Stimulated activated CD8-positive, alpha-beta memory T cell treated with anti-CD3 and anti-CD28 coated beads, Interleukin-7, amount 100 ng/mL, for 48 hours (primary cell): ENCODE results near the gene GAL3ST1.
"Not testable (repeated sequence)": the region's sequence is repeated elsewhere in the genome, so short reads cannot be mapped to it uniquely, and the experiment has no call there.

Experiments used
- DNase-seq, 2 donors: peaks; one replicate each; pipeline ENCODE4 v3.0.0-alpha.2; 2020; ENCODE audit warnings: low read depth in 1 of 2; ENCODE audit errors: extremely low read depth in 1 of 2

The GAL3ST1 gene

DNA sequence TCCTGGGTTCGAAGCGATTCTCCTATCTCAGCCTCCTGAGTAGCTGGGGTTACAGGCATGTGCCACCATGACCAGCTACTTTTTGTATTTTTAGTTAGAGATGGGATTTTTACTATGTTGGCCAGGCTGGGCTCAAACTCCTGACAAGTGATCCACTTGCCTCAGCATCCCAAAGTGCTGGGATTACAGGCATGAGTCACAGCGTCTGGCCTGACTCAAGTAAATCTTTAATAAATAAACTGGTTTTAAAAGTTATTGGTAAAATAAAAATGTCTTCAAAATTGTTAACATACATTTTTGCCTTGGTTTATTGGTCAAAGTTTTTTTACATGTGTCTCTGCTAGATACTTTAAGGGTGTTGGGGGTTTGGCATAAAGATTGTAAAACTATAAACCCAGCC is 24.5 kb upstream of the GAL3ST1 start:
- DNase-seq = no peak

DNA sequence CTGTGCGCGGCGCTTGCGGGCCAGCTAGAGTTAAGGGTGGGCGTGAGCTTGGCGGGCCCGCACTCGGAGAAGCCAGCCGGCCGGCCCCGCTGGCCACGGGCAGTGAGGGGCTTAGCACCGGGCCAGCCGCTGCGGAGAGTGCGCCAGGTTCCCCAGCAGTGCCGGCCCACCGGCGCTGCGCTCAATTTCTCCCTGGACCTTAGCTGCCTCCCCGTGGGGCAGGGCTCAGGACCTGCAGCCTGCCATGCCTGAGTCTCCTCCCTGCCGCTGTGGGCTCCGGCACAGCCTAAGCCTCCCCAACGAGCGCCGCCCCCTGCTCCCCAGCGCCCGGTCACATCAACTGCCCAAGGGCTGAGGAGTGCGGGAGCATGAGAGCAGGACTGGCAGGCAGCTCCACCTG is 22.4 kb upstream of the GAL3ST1 start:
- DNase-seq = no peak

DNA sequence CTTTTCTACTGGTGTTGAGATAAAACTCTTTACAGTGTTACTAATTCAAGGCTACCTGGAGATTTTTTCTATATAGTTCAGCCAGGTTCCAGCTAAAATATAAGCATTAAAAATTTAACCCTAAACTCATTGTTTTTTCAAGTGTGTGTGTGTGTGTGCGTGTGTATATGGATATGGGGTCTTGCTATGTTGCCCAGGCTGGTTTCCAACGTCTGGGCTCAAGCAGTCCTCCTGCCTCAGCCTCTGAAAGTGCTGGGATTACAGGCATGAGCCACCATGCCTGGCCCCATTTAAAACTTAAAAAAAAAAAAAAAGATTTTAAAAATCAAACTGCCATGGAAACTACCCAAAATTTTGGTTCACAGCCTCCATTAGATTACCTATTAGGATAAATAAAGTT is 21.7 kb upstream of the GAL3ST1 start:
- no peak for DNase-seq

DNA sequence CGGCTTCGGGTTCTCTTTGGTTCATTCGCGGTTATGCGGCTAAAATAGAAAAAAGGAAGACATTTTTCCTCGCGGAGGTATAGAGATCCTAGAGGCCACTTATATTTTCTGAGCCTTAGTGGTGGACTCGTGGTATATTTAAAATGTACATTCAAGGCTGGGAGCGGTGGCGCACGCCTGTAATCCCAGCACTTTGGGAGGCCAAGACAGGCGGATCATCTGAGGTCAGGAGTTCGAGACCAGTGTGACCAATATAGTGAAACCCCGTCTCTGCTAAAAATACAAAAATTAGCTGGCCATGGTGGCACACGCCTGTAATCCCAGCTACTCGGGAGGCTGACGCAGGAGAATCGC is 17.9 kb upstream of the GAL3ST1 start:
- DNase-seq = not testable (repeated sequence)

DNA sequence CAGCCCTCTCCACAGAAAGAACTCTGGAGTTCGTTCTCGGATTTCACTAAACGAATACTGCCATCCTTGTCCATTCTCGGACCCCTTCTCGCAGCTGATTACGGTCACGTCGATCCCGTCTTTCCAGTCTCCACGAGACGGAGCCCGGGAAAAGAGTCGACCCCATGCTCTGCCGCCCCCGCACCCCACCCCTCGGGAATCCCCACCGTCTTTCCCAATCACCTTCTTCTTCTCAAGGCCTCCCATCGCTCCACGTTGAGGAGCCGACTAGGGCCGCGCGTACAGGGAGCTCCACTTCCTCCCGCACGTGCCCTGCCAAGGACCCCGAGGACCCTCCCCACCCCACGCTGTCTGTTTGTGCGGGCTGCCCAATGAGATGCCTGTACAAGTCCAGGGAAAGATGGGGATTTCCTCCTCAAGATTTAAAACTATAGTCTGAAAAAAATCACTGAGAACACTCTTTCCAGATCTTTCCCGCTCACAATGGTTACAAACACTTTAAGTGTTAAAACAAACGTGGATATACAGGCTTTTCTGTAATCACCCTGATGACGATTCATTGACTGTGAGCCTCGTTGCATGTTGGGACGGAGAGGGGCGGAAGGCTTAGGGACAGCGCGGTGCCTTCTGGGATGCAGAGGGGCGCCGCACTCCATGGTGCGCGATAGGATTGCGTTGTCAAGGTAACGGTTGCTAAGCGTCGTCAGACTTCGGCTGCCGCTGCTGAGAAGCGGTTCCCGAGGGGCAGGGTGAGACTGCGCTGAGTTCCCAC is 17.3 kb upstream of the GAL3ST1 start, which contains the start of gene PES1:
PES1 (minus strand) TSS at position 323 of the 772 bp plus-strand sequence; CDS start at position 246, 77 bp downstream.
- peak; percentile 89 to 93 for DNase-seq

DNA sequence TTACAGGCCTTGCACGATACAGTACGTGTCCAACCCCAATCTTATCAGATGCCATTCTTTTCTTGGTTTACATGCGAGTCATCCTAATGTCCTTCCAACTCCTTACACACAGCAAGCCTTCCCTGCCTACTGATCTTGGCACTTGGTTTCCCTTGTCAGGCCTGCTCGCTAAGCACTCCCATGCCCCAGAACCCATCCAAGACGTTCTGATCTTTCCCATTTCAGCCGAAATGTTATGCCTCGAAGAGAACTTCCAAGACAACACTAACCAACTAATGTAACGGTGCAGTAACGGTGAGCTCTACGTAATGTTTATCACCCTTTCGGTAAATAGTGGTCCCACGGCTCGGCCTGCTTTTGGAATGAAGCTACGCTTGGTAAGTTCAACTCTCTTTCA is 16.7 kb upstream of the GAL3ST1 start:
- DNase-seq = no peak

DNA sequence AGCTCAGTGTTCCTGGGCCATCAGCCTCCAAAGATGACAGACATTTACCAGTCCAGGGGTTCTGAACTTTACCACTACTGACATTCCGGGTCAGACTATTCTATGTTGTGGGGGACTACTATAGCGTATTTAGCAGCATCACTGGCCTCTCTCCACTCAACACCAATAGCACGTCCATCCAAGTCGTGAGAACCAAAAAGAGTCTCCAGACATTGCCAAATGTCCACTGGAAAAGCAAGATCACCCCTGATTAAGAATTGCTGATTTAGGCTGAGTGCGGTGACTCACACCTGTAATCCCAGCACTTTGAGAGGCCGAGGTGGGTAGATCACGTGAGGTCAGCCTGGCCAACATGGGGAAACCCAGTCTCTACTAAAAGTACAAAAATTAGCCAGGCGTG is 11.9 kb upstream of the GAL3ST1 start:
- DNase-seq = no peak

DNA sequence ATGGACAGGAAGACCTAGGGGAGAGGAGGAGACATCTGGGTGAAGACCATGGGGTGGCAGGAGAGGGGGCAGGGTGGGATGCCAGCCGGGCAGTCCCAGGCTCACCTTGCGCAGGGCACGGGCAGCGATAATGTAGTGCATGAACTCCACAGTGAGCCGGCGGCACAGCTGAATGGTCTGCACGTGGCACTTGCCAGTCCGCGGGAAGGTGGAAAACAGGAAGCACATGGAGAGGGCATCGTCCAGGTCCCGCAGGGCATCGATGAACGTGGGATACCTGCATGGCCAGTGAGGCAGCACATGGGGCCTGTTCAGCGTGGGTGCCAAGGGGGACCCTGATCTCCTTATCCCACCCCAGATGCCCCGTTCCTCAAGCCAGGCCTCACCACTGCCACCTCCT is 10.0 kb upstream of the GAL3ST1 start:
- DNase-seq = no peak

DNA sequence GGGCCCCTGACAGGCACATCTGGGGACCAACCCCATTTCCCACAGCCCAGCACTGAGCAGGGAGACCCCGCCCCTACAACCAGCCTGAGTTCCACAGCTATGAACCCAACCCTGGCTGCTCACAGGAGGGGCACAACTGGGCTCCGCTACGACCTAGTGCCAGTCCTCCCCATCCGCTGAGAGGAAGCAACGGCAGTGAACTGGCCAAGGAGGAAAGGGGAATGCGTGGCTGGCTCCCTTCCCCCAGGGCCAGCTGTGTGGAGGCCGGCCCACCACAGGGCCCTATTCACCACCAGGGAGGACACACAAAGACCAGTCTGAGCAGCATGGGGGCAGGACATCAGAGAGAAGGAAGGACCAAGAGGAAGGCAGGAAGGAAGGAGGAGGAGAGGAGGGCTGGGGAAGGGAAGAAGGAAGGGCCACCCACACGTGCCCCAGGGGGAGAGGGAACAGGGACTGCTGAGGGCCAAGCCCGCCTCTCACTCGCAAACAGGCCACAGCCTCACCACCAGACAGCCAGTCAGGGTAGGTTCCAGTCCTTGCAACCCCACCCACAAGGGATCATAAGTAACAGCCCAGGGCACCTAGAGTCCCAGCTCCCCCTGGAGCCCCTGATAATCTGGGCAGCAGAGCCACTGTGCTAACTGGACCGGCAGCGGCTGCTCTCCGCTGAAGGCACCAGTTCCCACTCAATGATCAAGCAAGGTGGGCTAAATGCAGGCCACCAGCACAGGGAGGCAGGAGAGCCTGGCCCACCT is 8.5 kb upstream of the GAL3ST1 start:
- no peak for DNase-seq

DNA sequence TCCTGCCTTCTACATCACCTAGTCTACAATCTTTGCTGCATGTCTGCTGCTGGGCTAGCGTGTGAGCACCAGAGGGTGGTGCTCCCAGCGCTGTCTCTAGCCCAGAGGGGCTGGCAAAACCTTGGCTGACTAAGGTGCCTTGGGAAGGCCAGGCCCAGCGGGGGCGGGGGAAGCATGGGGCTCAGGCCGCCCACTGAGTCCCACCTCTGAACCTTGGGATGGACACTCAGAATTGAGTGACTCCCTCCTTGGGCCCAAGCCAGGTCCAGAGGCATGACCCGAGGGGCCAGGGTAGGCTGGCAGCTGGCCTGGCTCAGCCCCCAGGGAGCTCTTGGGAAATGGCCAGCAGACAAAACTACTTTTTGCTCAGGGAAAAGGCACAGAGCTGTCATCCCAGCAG is 7.6 kb upstream of the GAL3ST1 start:
- no peak for DNase-seq

DNA sequence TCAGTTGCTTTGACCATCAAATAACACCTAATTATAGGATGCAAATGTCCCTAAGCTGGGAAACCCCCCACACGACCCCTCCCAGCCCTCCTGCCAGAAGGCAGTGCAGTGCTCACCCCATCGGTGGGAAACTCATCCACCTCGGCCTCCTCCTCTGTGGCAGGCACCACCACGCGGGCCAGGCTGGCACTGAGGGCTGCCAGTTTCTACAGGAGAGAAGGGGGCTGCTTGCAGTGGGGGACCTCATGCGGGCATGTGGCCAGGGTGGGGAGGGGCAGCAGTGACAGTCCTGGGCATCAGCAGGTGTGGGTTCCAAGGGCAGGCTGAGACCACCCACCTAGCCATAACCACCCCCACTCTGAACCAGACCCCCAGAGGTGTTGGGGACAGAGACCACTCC is 6.4 kb upstream of the GAL3ST1 start:
- DNase-seq = no peak

DNA sequence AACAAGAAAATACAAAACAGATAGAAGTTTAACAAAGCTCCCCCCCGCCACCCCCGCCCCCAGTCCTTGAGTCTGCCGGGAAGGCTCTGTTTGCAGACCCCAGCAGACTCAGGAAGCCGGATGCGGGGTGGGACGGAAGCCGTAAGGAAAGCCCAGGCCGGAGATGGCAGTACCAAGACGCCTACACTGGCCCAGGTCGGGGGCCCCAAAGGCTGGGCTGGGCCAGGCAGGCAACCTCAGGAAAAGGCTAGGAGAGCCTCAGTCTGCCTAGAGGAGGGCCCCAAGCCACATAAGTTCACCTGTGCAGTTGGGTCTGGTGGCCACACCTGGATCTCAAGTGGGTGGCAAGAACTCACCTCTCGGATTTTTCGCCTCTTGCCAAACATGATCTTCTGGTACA is 4.0 kb upstream of the GAL3ST1 start:
- no peak for DNase-seq

DNA sequence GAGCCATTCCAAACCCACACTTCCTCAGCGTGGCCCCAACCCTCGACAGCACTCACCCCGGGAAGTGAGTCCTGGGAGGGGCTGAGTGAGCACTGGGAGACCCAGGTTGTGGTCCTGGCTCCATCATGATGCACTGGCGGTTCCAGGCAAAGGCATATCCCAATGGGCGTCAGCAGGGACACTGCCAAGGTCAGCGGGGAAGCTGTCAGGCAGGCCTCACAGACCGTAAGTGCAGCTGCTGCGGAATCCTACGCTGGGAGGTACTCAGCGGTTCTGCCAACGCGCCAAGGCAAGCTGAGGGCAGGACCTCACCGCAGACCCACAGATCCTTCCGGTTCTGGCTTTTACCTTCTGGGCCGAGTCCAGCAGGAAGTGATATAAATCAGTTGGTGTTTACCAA is 1.4 kb upstream of the GAL3ST1 start:
- DNase-seq = no peak

DNA sequence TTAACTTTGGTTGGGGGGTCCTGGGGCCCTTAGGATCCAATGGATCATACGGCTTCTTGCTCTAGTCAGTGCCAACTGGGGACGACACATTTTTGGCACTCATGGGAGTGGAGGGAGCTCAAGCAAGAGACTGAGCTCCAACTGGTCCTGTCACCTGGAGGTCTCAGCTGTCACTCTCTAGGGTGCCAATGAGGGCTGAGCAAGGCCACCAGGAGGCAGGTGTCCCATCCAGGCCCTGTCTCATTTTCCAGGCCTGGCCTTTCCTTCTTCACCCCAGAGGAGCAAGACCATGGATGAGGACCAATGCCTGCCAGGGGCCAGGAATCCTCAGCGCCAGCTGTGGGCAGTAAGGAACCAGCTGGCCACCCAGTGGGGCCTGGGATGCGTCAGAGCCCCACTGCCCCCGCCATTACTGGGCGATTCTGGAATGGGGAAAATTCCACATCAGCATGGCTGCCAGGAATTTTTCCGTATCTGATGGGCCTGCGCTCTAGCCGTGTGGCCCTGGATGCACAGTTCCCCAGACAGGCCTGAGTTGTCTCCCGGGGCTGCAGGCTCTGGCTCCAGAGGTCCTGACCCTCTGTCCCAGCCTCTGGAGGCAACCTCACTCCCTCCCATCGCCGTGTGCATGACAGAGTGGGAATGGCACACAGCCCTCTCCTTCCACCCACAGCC is 669 bp upstream of the GAL3ST1 start:
- DNase-seq = no peak

DNA sequence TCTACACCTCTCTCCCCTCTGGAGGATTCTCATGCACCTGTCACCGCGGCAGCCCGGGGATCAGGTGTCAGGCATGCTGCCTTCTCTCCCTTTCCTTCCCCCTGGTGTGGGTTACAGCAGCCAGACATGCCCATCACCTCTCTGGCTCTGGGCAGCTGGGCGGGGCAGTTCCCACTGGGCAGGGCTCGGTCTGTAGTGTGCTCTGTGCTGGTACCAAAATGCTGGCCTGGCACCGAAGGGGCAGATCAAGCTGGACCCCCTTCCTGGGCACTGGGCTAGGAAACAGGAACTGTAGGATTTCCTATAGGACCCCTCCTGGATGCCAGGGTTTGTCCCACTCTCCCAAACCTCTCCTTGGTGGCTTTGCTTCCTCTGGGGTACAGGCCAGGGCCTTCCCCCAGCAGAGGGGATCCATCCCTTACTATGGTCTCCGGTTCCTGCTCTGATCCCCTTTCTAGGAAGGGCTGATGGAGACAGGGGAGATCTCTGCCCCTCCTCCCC is 821 bp downstream of the GAL3ST1 start:
- no peak for DNase-seq

DNA sequence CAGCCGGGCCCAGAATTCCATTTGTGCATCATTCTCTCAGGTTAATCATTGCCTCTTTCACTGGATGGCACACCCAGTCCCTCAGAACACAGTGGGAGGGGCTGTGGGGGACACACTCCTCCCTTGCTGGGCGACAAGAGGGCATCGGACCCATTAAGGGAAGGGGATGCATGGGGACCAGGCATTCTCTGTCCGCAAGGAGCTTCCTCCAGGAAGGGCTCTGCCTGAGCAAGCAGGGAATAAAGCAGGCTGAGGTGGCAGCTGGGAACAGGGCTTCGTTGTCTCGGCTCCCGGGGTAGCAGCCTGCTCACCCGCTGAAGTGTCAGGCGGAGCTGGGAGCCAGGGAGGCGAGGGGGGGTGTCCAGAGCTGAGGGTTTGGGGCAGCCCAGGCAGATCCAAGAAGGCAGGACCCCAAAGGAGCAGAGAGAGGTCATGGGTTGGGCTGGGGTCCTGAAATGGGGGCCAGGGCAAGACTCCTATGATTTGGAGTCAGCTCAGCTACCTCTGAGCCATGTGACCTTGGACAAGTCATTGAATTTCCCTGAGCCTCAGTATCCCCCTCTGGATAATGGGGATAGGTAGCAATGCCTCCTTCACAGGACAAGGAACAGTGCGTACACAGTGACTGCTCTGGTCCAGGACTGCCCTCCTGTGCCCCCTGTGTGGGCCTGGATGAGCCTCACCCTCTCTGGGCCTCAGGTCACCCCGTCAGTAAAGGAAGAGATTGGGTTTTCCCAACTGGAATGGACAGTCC is 1.4 kb downstream of the GAL3ST1 start:
- no peak for DNase-seq

DNA sequence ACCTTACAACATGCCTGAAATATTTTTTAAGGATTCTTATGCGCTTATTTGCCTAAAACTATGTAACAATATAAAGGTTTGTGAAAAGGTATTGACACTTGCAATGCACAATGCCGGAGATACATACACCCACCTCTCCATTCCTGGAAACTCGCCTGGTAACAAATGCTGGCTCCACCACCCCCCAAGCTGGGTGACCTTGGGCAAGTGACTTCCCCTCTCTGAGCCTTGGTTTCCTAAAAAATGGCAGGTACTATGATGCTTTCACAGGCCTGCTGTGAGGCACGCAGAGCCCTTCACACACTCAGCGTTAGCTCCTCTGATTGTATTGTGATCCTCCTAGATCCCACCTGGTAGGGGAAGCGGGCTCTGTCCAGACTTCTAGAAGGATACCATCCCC is 2.3 kb downstream of the GAL3ST1 start:
- DNase-seq = no peak

DNA sequence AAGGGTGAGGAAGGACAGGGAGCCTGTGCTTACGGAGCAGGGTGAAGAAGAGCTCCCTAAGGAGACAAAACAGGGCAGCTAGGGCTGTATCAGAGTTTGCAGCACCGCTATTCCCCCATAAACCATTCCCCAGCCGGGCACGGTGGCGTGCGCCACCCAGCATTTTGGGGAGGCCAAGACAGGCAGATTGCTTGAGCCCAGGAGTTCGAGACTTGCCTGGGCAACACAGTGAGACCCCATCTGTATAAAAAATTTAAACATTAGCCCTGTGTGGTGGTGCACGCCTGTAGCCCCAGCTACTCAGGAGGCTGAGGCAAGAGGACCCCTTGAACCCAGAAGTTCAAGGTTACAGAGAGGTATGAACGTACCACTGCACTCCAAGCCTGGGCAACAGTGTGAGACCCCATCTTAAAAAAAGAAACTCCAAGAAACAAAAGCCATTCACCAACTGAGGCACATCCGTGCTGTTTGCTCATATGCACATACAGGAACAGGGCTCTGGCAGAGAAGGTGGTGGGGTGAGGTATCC is 4.7 kb downstream of the GAL3ST1 start:
- no peak for DNase-seq

DNA sequence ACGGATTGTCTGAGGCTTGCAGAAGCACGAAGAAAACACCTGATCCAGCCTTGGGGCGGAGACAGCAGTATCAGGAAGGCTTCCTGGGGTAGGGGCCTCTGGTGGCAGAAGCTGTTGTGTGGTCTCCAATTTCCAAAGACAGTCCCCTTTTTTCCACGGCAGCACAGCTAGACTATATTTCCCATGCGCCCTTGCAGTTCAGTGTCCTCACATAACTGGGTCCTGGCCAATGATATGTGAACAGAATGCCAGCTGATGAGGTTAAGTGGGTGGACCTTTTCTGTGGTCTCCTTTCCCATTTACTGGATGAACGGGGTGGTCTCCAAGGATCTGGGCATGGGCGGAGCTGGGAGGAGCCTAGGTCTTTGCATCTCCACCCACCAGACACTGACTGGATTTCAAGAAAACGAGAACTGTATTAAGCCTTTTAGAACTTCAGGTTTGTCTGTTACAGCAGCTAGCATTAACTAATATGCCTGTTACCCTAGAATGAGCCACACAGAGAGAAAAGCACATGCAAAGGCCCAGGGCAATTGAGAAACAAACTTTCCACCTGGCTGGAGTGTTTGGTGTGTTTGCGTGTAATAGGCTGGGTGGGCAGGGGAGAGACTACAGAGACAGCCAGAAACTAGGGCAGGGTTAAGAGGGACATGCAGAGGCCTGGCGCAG is 6.2 kb downstream of the GAL3ST1 start:
- no peak for DNase-seq

DNA sequence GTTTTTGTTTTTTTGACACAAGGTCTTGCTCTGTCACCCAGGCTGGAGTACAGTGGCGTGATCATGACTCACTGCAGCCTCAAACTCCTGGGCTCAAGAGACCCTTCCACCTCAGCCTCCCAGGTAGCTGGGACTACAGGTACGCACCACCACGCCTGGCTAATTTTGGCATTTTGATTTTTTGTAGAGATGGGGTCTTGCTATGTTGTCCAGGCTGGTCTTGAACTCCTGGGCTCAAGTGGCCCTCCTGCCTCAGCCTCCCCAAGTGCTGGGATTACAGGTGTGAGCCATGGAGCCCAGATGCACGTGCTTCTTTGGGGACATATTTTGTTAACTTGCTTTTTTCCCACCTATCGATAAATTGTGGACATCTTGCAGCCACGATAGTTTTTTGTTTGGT is 7.2 kb downstream of the GAL3ST1 start:
- DNase-seq = not testable (repeated sequence)
